ENCODE measurements around the gene TMED7. TPM values are rescaled to one million over a fixed set of nuclear protein-coding genes. Genes with fewer than 3 reads are reported as not detected.

Gene TMED7
- polyA plus RNA-seq, 3 donors = 18.0 to 24.9 (median 18.1) TPM

DNA sequence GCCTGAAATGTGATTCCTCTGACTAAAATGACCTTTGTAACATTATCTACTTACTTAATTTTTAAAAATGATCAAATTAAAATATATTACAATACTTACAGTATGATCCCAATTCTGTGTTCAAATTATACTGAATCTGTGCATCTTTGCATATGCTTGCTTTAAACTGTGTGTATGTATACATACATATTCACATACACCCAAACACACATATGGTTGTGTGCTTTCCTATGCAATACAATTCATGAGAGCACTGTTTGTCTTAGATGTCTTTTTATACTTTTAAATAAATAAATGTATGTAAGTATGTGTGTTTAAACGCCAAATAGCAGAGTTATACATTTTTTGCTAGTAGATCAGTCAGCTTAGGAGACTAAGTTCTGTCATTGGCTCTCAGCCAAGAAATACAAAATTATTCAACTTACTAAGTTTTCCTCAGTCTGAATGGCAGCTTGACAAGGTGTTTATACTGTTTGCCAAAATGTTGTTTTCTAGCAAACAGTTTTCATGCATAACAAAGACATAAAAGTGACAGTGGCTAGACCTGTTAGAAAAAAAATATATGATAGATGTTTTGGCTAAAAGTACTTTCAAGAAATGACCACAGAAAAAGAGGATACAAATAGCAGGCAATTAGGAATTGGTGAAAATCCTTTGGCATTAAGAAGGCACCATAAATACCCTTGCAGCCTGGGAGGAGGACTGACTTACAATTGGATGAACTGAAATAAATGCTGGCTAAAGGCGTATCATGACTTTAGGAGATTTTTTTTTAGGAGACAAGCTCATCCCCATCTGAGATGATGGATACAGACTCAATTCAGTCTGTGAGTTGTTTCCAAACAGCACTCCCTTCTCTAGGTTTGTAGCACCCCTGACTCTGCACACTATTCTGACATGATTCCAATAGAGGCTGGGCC, 31.4 kb downstream of the TMED7 start:
- 72 to 78% (median 78%) methylated on average over 2 of the region's 2 CpGs for WGBS, 3 donors
- H3K27ac ChIP-seq (ENCODE audit: low read depth, low read length) = no peak overlapping the region

DNA sequence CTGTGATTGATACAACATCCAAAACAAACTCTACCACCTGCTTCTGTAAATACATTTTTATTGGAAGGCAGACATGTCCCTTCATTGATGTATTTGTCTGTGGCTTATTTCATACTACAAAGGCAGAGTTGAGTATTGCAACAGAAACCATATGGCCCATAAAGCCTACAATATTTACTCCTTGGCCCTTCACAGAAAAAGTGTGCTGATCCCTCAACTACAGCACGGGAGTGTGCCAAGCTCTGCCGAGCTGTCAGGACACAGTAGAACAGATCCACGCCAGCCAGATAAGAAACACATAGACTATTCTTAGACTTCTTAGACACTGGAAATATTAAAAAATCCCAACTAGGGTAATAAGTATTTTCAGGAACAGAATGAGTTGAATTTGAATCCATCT, 36.8 kb downstream of the TMED7 start:
- 40 to 80% (median 79%) methylated on average over 3 of the region's 3 CpGs for WGBS, 3 donors
- no peak overlapping the region for H3K27ac ChIP-seq (ENCODE audit: low read depth, low read length)

DNA sequence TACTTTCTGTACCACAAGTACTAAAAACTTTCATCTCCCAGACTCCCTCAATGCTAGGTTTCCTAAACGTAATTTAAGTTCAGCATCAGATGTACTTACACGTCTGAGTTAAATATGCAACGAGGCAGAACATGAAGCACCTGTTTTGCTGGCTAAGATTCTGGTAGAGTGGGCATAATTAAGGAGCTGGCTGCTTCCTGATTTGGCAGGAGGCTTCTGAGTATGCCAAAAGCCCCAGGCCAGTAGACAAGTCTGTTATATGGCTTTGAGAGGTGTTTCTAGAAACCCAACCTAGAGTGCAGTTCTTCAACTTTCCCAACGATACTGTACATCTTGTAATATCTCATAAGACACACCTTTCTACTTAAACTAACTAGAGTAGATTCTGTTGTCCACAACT, 37.2 kb downstream of the TMED7 start:
- H3K27ac ChIP-seq (ENCODE audit: low read depth, low read length) = no peak overlapping the region
- WGBS, 3 donors = 74 to 78% (median 78%) methylated on average over 4 of the region's 4 CpGs

- WGBS, 3 donors = 47 to 52% (median 50%) methylated on average over 6 of the region's 6 CpGs
- no peak overlapping the region for H3K27ac ChIP-seq (ENCODE audit: low read depth, low read length)
Measured at GRCh38 chr5:115586525-115587146, 39.2 kb downstream of the TMED7 start.

GRCh38 chr5:115585265-115585664, 40.6 kb downstream of the TMED7 start:
- WGBS, 3 donors = 88 to 100% (median 96%) methylated on average over 1 of the region's 1 CpG
- H3K27ac ChIP-seq (ENCODE audit: low read depth, low read length) = no peak overlapping the region

DNA sequence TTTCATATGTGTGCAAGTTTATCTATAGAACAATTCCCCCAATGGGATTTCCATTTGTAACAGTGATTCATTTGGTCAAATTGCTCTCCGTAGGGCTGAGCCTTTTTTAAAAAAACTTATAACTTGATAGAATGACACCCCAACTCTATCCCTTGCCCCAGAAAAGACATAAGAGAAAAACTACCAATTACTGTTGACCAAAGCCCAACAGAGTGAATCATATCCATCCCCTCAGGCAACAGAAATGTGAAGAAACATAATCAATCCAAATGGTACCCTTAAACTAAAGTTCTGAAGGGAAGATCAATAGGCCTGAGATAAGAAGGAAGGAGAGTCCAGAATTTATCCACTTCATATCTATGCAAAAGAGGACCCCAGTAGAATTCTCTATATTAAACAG, 41.3 kb downstream of the TMED7 start:
- no peak overlapping the region for H3K27ac ChIP-seq (ENCODE audit: low read depth, low read length)
- 83 to 87% (median 83%) methylated on average over 1 of the region's 1 CpG for WGBS, 3 donors

GRCh38 chr5:115583474-115583873, 42.4 kb downstream of the TMED7 start:
- no peak overlapping the region for H3K27ac ChIP-seq (ENCODE audit: low read depth, low read length)
- WGBS, 3 donors = 62 to 72% (median 63%) methylated on average over 3 of the region's 3 CpGs

DNA sequence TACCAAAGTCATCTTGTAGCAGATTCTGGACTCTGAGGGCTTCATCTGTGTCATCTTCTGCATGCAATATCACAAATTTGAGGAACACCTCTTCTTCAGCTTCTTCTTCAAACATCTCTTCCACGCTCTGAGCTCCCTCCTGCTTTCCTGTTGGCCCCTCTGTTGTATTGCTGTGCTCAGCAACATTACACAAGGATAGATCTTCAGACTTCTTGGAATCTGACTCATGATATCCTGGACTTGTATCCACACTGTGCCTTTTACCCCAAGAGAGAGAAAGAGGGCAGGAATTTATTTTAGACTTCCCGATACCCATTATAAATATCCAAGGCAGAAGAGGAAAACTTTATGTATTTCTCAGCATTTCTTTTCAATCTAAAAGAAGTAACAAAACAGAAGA, 44.9 kb downstream of the TMED7 start:
- 93 to 96% (median 94%) methylated on average over 2 of the region's 2 CpGs for WGBS, 3 donors
- peak overlapping the region; percentile 15 for H3K27ac ChIP-seq (ENCODE audit: low read depth, low read length)

- WGBS, 3 donors = 71 to 91% (median 73%) methylated on average over 6 of the region's 6 CpGs
Measured at GRCh38 chr5:115579747-115580173, 46.1 kb downstream of the TMED7 start.

GRCh38 chr5:115579216-115579615, 46.6 kb downstream of the TMED7 start:
- 81 to 89% (median 87%) methylated on average over 3 of the region's 3 CpGs for WGBS, 3 donors
- H3K27ac ChIP-seq (ENCODE audit: low read depth, low read length) = no peak overlapping the region

More at GRCh38 chr5:115579747-115580173, 46.1 kb downstream of the TMED7 start:
- H3K27ac ChIP-seq (ENCODE audit: low read depth, low read length) = no peak overlapping the region

GRCh38 chr5:115578657-115579056, 47.2 kb downstream of the TMED7 start:
- 82 to 88% (median 85%) methylated on average over 3 of the region's 3 CpGs for WGBS, 3 donors

DNA sequence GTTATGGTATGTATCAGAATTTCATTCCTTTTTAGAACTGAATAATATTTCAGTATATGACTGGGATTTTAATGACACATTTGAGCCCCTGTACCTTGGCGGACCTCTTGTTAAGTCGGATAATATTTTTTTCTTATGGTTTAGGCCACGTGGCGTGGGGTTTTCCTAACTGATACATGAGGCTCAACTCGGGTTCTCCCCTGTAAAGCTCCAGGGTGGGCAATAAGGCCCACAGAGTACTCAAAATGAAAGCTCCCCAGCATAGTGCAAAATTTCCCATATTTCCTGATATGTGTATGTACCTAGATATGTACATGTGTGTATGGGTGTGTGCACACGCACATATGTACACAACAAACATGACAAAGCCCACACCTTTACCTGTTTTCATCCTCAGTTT, 48.1 kb downstream of the TMED7 start:
- no peak overlapping the region for H3K27ac ChIP-seq (ENCODE audit: low read depth, low read length)
- 96 to 97% (median 97%) methylated on average over 6 of the region's 6 CpGs for WGBS, 3 donors

More at GRCh38 chr5:115578657-115579056, 47.2 kb downstream of the TMED7 start:
- no peak overlapping the region for H3K27ac ChIP-seq (ENCODE audit: low read depth, low read length)

- 70 to 87% (median 73%) methylated on average over 2 of the region's 2 CpGs for WGBS, 3 donors
- H3K27ac ChIP-seq (ENCODE audit: low read depth, low read length) = no peak overlapping the region
Measured at GRCh38 chr5:115577329-115577728, 48.5 kb downstream of the TMED7 start.

GRCh38 chr5:115575167-115576070, 50.4 kb downstream of the TMED7 start:
- WGBS, 3 donors = 78 to 84% (median 79%) methylated on average over 5 of the region's 5 CpGs
- no peak overlapping the region for H3K27ac ChIP-seq (ENCODE audit: low read depth, low read length)

- 57 to 78% (median 77%) methylated on average over 2 of the region's 2 CpGs for WGBS, 3 donors
- H3K27ac ChIP-seq (ENCODE audit: low read depth, low read length) = no peak overlapping the region
Measured at GRCh38 chr5:115573133-115573532, 52.7 kb downstream of the TMED7 start.

DNA sequence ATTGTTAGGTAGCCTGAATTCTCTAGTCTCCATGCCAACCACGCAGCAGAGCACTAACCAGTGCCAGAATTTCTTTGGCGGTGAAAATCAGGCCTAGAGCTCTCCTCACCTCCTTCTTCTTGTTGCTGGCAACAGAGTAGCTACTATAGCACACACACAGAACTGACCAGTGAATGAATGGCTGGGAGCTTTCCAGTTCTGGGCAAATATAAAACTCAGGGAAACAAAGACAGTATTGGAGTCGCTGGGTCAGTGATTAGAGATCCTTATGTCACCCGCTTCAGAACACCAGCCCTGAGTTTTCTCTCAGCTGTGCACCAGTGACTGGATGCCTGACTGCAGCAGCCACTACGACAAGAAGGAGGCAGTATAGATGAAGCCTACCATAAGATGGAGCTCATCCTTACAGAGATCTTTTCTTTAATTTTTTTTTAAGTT, 54.4 kb downstream of the TMED7 start:
- 44 to 83% (median 82%) methylated on average over 5 of the region's 5 CpGs for WGBS, 3 donors
- no peak overlapping the region for H3K27ac ChIP-seq (ENCODE audit: low read depth, low read length)

GRCh38 chr5:115568668-115569067, 57.2 kb downstream of the TMED7 start:
- 85 to 93% (median 87%) methylated on average over 1 of the region's 1 CpG for WGBS, 3 donors
- H3K27ac ChIP-seq (ENCODE audit: low read depth, low read length) = no peak overlapping the region

DNA sequence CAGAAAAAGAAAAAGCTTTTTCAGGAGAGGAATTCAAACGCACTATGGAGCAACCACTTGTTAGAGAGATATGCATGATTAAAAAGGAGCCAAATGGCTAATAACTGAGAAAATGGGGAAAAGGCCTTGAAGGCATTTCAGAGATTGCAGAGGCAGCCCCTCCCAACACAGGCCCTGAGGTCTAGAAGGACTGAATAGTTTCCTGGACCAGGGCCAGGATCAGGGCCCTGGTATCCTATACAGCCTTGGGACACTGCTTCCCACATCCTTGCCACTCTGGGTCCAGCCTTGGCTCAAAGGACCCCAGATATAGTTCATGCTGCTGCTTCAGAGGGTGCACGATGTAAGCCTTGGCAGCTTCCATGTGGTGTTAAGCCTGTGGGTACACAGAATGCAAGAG, 60.6 kb downstream of the TMED7 start:
- 52 to 89% (median 84%) methylated on average over 2 of the region's 2 CpGs for WGBS, 3 donors
- H3K27ac ChIP-seq (ENCODE audit: low read depth, low read length) = no peak overlapping the region

All from adipose tissue (tissue), 3 donors.